HG03460 (cell line): ENCODE data around the gene SERTAD4.

ENCODE experiments used
- ATAC-seq: cut with Tn5 transposase; IDR thresholded peaks from one replicate; pipeline ENCODE4 v1.9.1; 2021; ENCODE audit not compliant: unreplicated experiment

The SERTAD4 gene

GRCh38 chr1:210231846-210232510 is 618 bp upstream of the SERTAD4 start:
- ATAC-seq, result no peak

DNA sequence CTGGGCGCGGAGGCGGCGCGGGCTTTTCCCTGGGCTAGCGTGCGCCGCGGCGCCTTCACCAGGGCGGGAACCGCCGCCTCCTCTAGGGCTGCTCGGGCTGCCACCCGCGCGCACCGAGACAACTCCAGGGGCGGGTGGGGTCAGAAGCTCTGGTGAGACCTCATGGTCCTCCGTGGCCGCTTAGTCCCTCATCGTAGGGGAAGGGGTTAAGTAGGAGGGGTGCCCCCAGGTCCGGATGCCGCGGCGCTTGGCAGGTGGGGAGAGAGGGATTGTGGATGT is 559 bp downstream of the SERTAD4 start:
- no peak for ATAC-seq

DNA sequence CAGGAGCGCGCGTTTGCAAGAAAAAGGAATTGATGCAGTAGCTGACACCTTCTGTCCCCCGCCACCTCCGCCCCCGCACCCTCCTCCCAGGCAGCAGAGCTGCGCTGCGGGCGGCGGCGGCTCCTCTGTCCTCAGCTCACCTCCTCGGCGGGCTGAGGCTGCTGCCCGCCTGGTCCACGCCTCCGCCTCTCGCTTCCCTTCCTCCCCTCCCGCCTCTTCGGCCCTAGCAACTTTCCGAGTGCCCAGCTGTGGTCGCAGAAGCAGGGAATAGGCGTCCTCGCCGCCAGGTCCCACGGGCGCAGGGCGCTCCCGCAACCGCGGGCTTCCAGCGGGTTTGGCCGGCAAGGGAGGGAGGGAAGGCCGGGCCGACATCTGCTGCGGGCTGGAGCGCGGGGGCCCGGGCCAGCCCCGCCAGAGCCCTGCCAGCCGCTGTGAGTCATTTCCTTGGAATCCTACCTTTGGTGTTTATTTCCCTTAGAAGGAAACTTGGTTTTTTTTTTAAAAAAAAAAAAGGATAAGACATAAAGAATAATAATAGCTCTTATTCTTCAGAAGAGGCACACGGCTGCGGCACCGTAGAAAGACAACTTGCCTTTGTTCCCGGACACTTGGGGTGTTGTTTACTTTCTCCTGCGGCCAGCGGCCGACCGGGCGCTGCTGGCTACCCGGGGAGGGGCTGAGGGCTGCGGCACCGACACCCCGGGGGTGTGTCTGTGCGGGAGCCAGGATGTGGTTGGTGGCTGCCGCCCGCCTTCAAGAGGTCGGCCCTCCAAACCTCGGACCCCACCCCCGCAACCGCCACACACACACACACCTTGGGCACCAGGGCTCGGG is 1.1 kb downstream of the SERTAD4 start:
- ATAC-seq, result no peak

DNA sequence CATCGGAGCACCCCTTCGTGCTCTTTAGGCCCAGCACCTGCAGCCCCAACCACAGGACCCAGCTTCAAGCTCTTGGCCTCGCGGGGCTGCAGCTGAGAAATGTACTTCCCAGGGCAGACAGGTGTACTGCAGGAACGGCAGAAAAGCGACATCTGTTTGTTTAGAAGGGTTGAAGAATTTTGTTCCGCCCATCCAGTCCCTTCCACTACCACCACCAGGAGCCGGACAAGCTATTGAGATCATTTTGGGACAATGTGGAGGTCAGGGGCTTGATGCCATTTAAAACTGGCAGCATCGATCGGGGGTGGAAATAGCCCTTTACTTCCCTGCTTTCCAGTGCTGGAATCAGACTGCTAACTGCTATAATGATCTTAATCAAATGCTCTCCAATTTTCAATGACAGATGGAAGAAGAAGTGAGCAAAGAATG is 1.7 kb downstream of the SERTAD4 start:
- no peak for ATAC-seq

DNA sequence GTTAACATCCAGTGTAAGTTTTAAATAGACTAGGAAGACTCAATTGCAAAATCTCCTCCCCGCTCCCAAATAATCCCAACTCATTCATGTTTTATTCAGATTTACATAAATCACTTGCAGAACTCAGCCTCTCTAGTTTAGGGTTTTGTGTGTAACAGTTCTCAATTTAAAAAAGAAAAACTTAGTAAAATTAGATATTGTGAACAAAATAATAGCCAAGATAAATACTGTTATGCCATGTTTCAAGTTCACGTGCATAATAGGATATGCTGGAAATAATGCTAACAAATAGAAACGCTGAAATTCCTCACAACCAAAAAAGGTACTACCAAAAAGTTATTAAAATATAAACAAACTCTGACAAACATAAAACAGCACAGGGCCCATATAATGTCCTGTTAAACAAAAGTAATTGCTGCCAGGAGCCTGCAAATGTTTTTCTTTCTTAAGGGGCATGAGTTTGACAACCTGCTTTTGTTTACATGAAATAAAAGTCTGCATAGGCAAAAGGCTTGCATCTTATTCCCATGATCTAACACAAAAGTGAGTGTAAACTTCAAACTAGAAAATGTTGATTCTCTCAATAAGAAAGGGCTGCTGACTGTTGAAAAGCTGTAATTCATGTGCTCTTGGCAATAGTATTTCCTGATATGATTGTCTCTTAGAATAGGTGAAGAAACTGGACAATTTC is 2.9 kb downstream of the SERTAD4 start:
- ATAC-seq, result no peak

- no peak for ATAC-seq
Observed at GRCh38 chr1:210236386-210236839, 3.8 kb downstream of the SERTAD4 start.

DNA sequence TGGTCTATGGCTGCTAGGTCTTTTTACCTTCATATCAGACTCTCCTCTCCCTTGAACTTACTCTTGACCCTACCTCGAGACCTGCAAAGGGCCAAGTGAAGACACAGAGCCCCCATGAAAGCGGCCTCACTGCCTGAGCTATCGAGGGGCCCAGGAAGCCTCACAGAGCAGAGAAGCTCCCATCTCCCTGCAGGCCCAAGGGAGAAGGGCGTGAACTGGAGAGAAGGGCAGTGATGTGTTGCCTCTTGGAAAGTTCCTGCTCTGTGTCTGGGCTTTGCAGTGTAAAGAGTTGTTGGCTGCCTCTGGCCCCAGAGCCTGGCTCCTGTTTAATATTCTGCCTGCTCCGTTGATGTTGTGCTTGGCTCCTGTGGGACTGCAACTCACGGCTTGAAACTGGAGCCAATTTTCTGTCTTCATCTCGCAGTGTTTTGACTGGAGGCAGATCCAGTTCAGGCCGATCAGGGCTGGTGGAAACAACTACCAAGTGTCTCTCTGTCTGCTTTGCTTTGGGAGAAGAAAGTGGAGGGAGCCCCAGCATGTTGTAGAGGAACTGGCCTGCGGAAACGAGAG is 4.3 kb downstream of the SERTAD4 start:
- ATAC-seq, result no peak

- ATAC-seq, result no peak
Observed at GRCh38 chr1:210237479-210237878, 4.9 kb downstream of the SERTAD4 start.

DNA sequence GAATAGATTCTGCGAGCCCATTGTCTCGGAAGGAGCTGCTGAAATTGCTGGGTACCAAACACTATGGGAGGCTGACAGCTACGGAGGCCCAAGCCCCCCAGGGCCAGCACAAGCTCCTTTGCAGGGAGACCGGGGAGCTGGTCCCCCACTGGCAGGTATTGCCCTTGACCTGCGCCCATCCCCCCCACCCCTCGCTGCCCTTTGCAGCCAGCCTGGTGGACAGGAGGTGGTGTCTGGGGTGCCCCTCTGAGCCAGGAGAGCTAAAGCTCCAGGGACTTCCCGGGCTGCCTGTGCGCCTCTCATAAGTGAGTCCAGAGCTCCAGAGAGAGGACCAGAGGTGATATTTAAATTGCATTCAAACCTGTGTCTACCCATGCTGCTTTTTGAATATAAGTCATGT is 5.4 kb downstream of the SERTAD4 start:
- no peak for ATAC-seq

DNA sequence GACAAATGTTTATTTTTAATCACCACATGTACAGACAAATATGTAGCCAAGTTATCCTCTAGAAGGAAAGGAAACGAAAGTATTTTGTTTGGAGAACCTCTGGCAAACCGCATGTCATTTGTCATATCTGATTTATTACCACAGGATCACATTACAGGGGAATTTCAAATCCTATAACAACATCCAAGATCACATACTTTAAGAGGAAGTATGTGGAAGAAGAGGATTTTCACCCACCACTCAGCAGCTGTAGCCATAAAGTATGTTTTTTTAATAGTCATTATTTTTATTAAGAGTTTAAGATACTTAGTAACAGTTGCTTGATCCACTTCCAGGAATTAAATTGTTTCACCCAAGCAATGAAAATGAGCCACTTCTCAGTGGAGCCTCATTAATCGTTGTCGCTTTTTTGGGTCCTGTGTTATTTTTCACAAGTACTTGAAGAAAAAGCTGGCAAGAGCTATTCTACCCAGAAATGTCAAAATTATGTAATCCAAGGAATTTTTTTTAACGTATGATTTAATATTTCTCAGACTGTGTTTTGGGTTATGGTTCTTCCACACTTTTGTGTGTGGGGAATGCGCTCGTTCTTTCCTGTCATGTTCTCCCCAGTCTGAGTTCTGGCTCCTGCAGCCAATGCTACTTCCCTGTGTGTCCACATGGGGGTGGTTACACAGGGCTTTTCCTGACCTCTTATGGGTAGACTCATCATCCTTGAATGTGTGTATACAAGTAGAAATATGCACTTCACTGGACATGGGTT is 6.9 kb downstream of the SERTAD4 start:
- no peak for ATAC-seq

GRCh38 chr1:210241121-210241520 is 8.5 kb downstream of the SERTAD4 start:
- ATAC-seq, result no peak

DNA sequence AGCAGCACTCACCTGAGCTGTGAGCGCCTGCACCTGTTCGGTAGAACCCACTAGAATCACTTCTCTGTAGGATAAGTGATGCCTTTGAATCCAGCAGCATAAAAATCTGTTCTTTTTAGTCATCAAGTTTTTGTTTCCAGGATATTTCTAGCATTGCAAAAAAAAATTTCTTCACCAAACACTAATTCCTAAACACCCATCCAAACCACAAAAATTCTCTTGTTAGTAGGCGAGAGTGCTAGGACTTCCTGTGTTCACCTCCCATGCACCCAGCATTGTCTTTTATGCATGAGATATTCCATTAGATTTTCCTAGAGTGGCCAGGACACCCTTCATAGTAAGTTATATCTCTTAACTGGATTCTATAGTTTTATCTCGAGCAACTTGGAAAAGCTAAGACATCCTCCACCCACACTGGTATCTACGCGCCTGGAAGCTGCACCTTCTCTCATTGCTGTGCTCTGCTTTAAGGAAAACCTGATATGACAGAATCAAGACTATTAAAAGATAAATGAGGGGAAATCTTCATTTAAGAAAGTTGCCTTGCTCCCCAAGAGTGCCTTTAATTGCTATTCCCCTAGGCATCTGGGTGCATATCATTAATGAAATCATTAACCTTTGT is 12.3 kb downstream of the SERTAD4 start:
- no peak for ATAC-seq

DNA sequence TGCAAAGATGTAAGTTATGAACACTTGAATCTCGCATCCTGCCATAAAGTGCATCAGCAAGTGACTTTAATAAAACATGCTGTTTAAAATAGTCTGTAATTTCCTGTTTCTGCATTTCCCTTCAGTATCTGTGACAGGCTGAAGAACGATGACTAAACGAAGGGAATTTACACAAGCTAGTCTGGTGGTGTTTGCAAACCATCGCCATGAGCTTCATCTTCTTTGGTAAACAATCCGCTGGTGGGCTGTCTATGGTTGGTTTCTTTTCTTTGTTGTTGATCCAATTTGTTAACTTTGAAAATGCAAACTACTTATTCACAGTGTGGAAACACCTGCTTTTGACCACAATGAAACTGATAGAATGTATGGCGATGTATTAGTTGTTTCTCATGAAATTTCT is 13.9 kb downstream of the SERTAD4 start:
- ATAC-seq, result no peak

DNA sequence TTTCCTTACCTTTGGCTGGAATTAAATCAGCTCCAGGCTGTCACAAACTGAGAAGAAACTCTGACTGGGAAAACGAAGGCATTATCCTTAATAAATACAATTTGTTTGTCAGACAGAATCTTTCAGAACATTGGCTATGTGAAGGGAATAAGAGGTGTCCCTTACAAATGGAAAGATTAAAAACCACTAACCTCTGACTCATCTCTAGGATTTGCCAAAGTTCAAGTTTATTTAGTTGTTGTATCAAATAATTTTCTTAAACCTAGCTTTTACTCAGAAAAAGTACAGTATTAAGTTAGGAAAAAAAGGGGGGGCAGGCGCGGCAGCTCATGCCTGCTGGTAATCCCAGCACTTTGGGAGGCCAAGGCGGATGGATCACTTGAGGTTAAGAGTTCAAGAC is 15.7 kb downstream of the SERTAD4 start:
- no peak for ATAC-seq

DNA sequence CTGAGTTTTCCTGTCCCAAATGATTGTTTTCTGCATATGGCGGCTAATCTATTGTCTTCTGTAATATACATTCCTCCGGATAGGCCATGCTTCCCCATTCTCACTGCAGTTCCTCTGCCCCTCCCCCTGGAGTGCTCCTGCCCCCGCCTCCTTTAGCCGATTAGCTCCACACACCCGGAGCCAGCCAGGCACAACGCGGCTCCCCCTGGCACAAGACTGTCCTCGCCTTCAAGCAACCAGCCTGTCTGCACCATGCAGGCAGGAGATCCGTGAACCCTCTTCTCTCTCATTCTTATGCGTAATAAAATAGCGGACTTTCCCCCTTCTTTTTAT is 18.0 kb downstream of the SERTAD4 start:
- ATAC-seq, result no peak

DNA sequence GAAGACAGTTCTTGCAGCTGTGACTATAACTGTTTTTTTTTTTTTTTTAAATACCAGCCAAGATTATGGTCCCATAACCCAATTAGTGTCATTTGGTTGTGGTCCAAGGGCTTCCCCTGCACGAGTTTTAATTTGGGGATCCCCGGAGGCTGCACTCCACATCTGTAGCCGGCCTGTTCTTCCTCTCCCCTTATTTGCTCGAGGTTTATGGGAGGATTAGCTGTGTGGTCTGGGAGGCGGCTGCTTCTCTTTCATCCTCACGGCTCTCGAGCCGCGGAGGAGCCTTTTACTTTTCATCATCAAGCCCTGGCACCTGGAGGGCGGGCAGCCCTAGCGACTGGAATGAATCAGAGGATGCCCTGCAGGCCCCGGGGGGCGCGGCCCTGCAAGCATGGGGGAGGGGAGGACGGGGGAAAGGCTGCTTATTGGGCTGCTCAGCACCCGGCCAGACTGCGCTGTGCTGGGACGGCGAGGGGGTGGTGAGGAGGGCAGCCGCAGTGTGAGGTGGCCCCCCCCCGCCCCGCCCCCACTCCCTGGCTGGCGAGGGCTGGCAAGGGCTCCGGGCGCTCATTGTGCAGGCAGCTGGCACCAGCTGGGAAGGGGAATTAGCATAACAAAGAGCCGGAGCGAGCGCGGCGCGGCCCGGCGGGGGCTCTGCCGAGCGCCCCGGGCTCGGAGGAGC is 18.5 kb downstream of the SERTAD4 start:
- ATAC-seq, result no peak

DNA sequence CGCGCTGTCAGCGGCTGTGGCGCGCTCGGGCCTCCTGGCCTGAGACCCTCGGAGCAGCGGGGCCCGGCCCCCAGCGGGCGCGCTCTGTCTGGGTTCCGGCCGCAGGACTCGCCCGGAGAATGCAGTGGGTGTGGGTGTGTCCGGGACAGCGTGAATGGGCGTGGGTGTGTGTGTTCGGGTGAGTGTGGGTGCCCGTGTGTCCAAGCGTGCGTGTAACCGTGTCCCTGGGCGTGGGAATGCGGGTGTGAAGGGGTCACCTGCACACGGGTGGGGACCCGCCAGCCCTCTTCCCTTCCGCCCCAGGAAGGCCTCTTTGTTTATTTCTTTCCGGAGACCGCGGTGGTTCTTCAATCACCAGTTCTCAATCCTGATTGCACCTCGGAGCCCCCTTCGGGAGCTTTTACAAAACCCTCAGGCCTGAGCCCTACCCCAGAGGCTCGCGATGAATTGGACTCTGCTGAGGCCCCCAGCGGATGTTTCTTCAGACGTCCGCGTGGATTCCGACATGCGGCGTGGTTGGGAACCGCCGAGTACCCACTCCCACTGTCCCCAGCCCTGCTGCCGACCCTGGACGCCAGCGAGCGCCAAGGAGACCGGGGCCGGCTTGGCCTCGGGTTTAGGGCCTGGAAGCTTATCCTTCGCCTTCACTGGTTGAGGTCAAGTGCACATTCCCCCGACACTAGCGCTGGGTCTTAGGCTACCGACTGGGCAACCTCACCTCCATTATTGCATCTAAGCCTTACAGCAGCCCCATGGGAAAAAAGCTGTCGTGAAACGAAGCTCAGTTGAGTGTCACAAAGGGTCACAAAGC is 19.3 kb downstream of the SERTAD4 start:
- ATAC-seq, result no peak

- ATAC-seq, result no peak
Observed at GRCh38 chr1:210252621-210253051, 20.0 kb downstream of the SERTAD4 start.

- no peak for ATAC-seq
Observed at GRCh38 chr1:210254298-210254697, 21.7 kb downstream of the SERTAD4 start.
